GM19043 (cell line): Measurements from ENCODE around the gene ZNF136.

Experiments used
- ATAC-seq: cut with Tn5 transposase; IDR thresholded peaks from one replicate; pipeline ENCODE4 v1.9.1; 2021; ENCODE audit warnings: low read depth; ENCODE audit not compliant: unreplicated experiment

Gene ZNF136

GRCh38 chr19:12162882-12163806 is at the start of gene ZNF136:
Gene ZNF136 (plus strand): TSS chr19:12163096. CDS start chr19:12163204, 108 bp downstream.
- peak; percentile 95 for ATAC-seq

- ATAC-seq = no peak
Observed at GRCh38 chr19:12113121-12113520, 49.8 kb upstream of the ZNF136 start.

- no peak for ATAC-seq
Observed at GRCh38 chr19:12117201-12117970, 45.5 kb upstream of the ZNF136 start.

GRCh38 chr19:12126707-12127106 is 36.2 kb upstream of the ZNF136 start:
- no peak for ATAC-seq

- no peak for ATAC-seq
Observed at GRCh38 chr19:12133069-12133468, 29.8 kb upstream of the ZNF136 start.

GRCh38 chr19:12137221-12137940 is 25.5 kb upstream of the ZNF136 start:
- ATAC-seq = no peak

GRCh38 chr19:12139269-12139668 is 23.6 kb upstream of the ZNF136 start:
- ATAC-seq = no peak

- peak; percentile 91 for ATAC-seq
Observed at GRCh38 chr19:12139885-12140544, 22.9 kb upstream of the ZNF136 start, which contains the start of gene ZNF20. Gene ZNF20 (minus strand): TSS chr19:12140350. CDS start chr19:12140182, 168 bp downstream.

- no peak for ATAC-seq
Observed at GRCh38 chr19:12140545-12141404, 22.1 kb upstream of the ZNF136 start.

GRCh38 chr19:12141405-12141736 is 21.5 kb upstream of the ZNF136 start:
- no peak for ATAC-seq

- no peak for ATAC-seq
Observed at GRCh38 chr19:12145348-12145747, 17.5 kb upstream of the ZNF136 start.

GRCh38 chr19:12155324-12155860 is 7.5 kb upstream of the ZNF136 start:
- no peak for ATAC-seq

GRCh38 chr19:12156223-12157058 is 6.5 kb upstream of the ZNF136 start, which contains the start of gene ZNF625:
Gene ZNF625 (minus strand): TSS chr19:12156734. CDS start chr19:12156558, 176 bp downstream.
- no peak for ATAC-seq

- ATAC-seq = no peak
Observed at GRCh38 chr19:12159773-12160414, 3.0 kb upstream of the ZNF136 start.

- ATAC-seq = no peak
Observed at GRCh38 chr19:12162513-12162881, 399 bp upstream of the ZNF136 start.

- ATAC-seq = no peak
Observed at GRCh38 chr19:12163826-12164225, 930 bp downstream of the ZNF136 start.

GRCh38 chr19:12166626-12167025 is 3.7 kb downstream of the ZNF136 start:
- ATAC-seq = no peak

- no peak for ATAC-seq
Observed at GRCh38 chr19:12180377-12180776, 17.5 kb downstream of the ZNF136 start.
